ENCODE results near the gene CDH13.
A peak's percentile ranks its signal among the peaks of the same experiment; 100 is the strongest.

Gene CDH13

GRCh38 chr16:83797013-83797412, 1170.2 kb downstream of the CDH13 start:
- ATAC-seq: no peak
- no peak for TF ChIP-seq ZNF565 (CRISPR knock-in tag; conservative IDR thresholded peaks at IDR 0.05; ENCODE audit: low read depth)

- no peak for ATAC-seq
- TF ChIP-seq ESRRG (CRISPR knock-in tag; IDR thresholded peaks at IDR 0.05) (no peak), ARNTL (CRISPR knock-in tag; IDR thresholded peaks at IDR 0.05; ENCODE audit: borderline replicate concordance, low read depth) (no peak), CSDC2 (CRISPR knock-in tag; IDR thresholded peaks at IDR 0.05) (no peak), TOX (CRISPR knock-in tag; IDR thresholded peaks at IDR 0.05; ENCODE audit: borderline replicate concordance) (no peak), CREB5 (CRISPR knock-in tag; IDR thresholded peaks at IDR 0.05; ENCODE audit: low read depth) (no peak), GLIS3 (CRISPR knock-in tag; IDR thresholded peaks at IDR 0.05) (no peak), ZNF565 (CRISPR knock-in tag; conservative IDR thresholded peaks at IDR 0.05; ENCODE audit: low read depth) (no peak), ZFP30 (CRISPR knock-in tag; IDR thresholded peaks at IDR 0.05) (no peak), OSR1 (CRISPR knock-in tag; IDR thresholded peaks at IDR 0.05) (no peak), CSRNP3 (CRISPR knock-in tag; IDR thresholded peaks at IDR 0.05) (no peak), POU6F1 (CRISPR knock-in tag; IDR thresholded peaks at IDR 0.05; ENCODE audit: borderline replicate concordance, low read depth) (no peak), ZNF70 (CRISPR knock-in tag; IDR thresholded peaks at IDR 0.05) (no peak)
These were observed 1172.6 kb downstream of the CDH13 start for GRCh38 chr16:83799336-83799735.

- TF ChIP-seq RARB (CRISPR knock-in tag; IDR thresholded peaks at IDR 0.05) (no peak), OSR1 (CRISPR knock-in tag; IDR thresholded peaks at IDR 0.05) (no peak), PATZ1 (CRISPR knock-in tag; IDR thresholded peaks at IDR 0.05; ENCODE audit: borderline replicate concordance) (no peak), ZFP3 (CRISPR knock-in tag; IDR thresholded peaks at IDR 0.05) (no peak), SNAI2 (CRISPR knock-in tag; IDR thresholded peaks at IDR 0.05) (no peak), BACH2 (CRISPR knock-in tag; IDR thresholded peaks at IDR 0.05; ENCODE audit: borderline replicate concordance) (no peak), TCF4 (CRISPR knock-in tag; IDR thresholded peaks at IDR 0.05; ENCODE audit: borderline replicate concordance) (no peak), ZNF565 (CRISPR knock-in tag; conservative IDR thresholded peaks at IDR 0.05; ENCODE audit: low read depth) (no peak), ARNTL (CRISPR knock-in tag; IDR thresholded peaks at IDR 0.05; ENCODE audit: borderline replicate concordance, low read depth) (no peak), CREB5 (CRISPR knock-in tag; IDR thresholded peaks at IDR 0.05; ENCODE audit: low read depth) (no peak), ISL1 (CRISPR knock-in tag; IDR thresholded peaks at IDR 0.05) (no peak), POU6F1 (CRISPR knock-in tag; IDR thresholded peaks at IDR 0.05; ENCODE audit: borderline replicate concordance, low read depth) (no peak)
- peak; percentile 56 for ATAC-seq
These were observed 1175.4 kb downstream of the CDH13 start for GRCh38 chr16:83802135-83802534.

All from SK-N-SH treated with all-trans-retinoic acid at 6 μM for 48 hours (cell line).